Parathyroid adenoma (tissue), 2 donors: Measurements from ENCODE around the gene NHSL1.

Source experiments
- H2AFZ ChIP-seq: fragments of 300-600 bp; sonication (generic); one replicate; pipeline ENCODE4 v1.7.0; 2017; ENCODE audit warnings: antibody characterized with exemption, mild to moderate bottlenecking
- H3K27ac ChIP-seq: fragments of 300-600 bp; sonication (generic); one replicate; pipeline ENCODE4 v1.7.0; 2017
- H3K27me3 ChIP-seq: fragments of 300-600 bp; sonication (generic); one replicate; pipeline ENCODE4 v1.7.0; 2017; ENCODE audit warnings: low read length; ENCODE audit not compliant: control insufficient read depth, insufficient read depth
- H3K36me3 ChIP-seq: fragments of 300-600 bp; sonication (generic); one replicate; pipeline ENCODE4 v1.7.0; 2017; ENCODE audit warnings: low read length; ENCODE audit not compliant: control insufficient read depth, insufficient read depth
- H3K4me1 ChIP-seq: fragments of 300-600 bp; sonication (generic); one replicate; pipeline ENCODE4 v1.7.0; 2017; ENCODE audit warnings: control low read depth
- H3K4me2 ChIP-seq: fragments of 300-600 bp; sonication (generic); one replicate; pipeline ENCODE4 v1.7.0; 2017; ENCODE audit warnings: low read length
- H3K4me3 ChIP-seq: fragments of 300-600 bp; sonication (generic); one replicate; pipeline ENCODE4 v1.7.0; 2017; ENCODE audit warnings: low read depth, low read length
- H3K79me2 ChIP-seq: fragments of 300-600 bp; sonication (generic); one replicate; pipeline ENCODE4 v1.7.0; 2017; ENCODE audit warnings: control low read depth
- H3K9ac ChIP-seq: fragments of 300-600 bp; sonication (generic); one replicate; pipeline ENCODE4 v1.7.0; 2017; ENCODE audit warnings: mild to moderate bottlenecking
- H3K9me3 ChIP-seq: fragments of 300-600 bp; sonication (generic); one replicate; pipeline ENCODE4 v1.7.0; 2017; ENCODE audit warnings: low read length; ENCODE audit not compliant: control insufficient read depth
- TF ChIP-seq, protein P1 (sequence below): fragments of 300-600 bp; sonication (generic); IDR thresholded peaks from one replicate; pipeline ENCODE4 v1.7.0; 2017; ENCODE audit warnings: antibody characterized with exemption, mild to moderate bottlenecking
- donor health status: primary hyperparathyroidism.

Gene NHSL1

DNA sequence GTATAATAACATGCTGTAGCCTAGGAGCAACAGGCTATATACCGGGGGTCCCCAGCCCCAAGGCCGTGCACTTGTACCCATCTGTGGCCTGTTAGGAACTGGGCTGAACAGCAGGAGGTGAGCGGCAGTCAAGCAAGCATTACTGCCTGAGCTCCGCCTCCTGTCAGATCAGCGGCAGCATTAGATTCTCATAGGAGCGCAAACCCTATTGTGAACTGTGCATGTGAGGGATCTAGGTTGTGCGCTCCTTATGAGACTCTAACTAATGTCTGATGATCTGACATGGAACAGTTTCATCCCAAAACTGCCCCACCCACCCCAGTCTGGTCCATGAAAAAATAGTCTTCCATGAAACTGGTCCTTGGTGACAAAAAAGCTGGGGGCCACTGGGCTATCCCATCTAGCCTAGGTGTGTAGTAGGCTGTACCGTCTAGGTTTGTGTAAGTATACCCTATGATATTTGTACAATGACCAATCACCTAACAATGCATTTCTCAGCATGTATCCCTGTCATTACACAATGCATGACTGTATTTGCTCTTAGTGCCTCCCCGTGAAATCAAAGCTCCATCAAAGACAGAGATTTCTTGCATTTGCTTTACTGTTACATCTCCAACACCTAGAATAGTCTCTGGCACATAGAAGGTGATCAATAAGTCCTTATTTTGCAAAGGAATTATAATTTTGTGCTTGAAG is 30.8 kb downstream of the NHSL1 start:
- Histone ChIP-seq H3K9ac (no peak overlapping the region), H3K9me3 (no peaks in the 10 kb centered on the region), H3K4me2 (no peak overlapping the region), H3K4me3 (no peak overlapping the region), H2AFZ (no peak overlapping the region), H3K36me3 (no peaks in the 10 kb centered on the region), H3K27me3 (no peaks in the 10 kb centered on the region), H3K4me1 (no peaks in the 10 kb centered on the region), H3K27ac (no peak overlapping the region), H3K79me2 (no peaks in the 10 kb centered on the region)
- TF ChIP-seq, protein P1, sequence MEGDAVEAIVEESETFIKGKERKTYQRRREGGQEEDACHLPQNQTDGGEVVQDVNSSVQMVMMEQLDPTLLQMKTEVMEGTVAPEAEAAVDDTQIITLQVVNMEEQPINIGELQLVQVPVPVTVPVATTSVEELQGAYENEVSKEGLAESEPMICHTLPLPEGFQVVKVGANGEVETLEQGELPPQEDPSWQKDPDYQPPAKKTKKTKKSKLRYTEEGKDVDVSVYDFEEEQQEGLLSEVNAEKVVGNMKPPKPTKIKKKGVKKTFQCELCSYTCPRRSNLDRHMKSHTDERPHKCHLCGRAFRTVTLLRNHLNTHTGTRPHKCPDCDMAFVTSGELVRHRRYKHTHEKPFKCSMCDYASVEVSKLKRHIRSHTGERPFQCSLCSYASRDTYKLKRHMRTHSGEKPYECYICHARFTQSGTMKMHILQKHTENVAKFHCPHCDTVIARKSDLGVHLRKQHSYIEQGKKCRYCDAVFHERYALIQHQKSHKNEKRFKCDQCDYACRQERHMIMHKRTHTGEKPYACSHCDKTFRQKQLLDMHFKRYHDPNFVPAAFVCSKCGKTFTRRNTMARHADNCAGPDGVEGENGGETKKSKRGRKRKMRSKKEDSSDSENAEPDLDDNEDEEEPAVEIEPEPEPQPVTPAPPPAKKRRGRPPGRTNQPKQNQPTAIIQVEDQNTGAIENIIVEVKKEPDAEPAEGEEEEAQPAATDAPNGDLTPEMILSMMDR: no peak

DNA sequence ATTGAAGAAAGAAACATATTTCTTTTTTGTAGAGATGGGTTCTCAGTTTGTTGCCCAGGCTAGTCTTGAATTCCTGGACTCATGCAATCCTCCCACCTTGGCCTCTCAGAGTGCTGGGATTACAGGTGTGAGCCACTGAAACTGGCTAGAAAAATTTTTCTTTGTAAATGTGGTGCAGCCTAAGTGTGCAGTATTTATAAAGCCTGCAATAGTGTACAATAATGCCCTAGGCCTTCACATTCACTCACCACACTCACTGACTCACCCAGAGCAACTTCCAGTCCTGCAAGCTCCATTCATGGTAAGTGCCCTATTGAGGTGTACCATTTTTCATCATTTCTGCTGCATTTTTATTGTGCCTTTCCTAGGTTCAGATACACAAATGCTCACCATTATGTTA is 31.4 kb downstream of the NHSL1 start:
- H3K9ac ChIP-seq: no peak overlapping the region
- no peak overlapping the region for H3K4me3 ChIP-seq
- no peaks in the 10 kb centered on the region for H3K79me2 ChIP-seq
- H3K36me3 ChIP-seq: no peaks in the 10 kb centered on the region
- no peak overlapping the region for H3K4me2 ChIP-seq
- H3K27ac ChIP-seq: no peak overlapping the region
- no peaks in the 10 kb centered on the region for H3K4me1 ChIP-seq
- no peak overlapping the region for H2AFZ ChIP-seq
- H3K9me3 ChIP-seq: no peaks in the 10 kb centered on the region
- TF ChIP-seq, protein P1: no peak
- no peaks in the 10 kb centered on the region for H3K27me3 ChIP-seq

DNA sequence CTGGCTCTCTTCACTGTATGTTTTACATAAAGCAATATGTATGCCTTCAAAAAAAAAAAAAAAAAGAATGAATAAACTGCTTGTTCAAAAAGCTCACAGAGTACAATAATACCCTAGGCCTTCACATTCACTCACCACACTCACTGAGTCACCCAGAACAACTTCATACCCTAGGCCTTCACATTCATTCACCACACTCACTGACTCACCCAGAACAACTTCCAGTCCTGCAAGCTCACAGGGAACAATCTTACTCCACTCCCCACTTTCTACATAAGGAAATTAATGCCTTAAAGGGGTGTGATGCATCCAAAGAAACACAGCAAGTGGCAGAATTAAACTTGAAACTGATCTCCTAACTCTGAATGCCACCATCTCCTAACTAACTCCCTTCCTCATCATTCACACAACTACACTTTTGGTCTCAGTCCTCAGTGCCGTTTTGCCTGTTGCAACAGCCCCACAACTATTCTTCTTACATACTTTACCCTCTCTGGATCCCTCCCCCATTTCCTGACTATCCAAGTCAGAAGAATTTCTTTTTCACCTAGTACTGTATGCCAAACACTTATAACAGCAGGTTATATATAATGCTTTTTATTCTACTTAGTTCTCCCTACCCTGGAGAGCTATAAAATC is 34.2 kb downstream of the NHSL1 start:
- H2AFZ ChIP-seq: no peak overlapping the region
- no peak overlapping the region for H3K27ac ChIP-seq
- H3K36me3 ChIP-seq: no peaks in the 10 kb centered on the region
- no peak overlapping the region for H3K4me2 ChIP-seq
- H3K79me2 ChIP-seq: no peaks in the 10 kb centered on the region
- no peak overlapping the region for H3K4me3 ChIP-seq
- H3K9me3 ChIP-seq: no peaks in the 10 kb centered on the region
- H3K9ac ChIP-seq: no peak overlapping the region
- H3K4me1 ChIP-seq: no peaks in the 10 kb centered on the region
- TF ChIP-seq, protein P1: no peak
- no peaks in the 10 kb centered on the region for H3K27me3 ChIP-seq

DNA sequence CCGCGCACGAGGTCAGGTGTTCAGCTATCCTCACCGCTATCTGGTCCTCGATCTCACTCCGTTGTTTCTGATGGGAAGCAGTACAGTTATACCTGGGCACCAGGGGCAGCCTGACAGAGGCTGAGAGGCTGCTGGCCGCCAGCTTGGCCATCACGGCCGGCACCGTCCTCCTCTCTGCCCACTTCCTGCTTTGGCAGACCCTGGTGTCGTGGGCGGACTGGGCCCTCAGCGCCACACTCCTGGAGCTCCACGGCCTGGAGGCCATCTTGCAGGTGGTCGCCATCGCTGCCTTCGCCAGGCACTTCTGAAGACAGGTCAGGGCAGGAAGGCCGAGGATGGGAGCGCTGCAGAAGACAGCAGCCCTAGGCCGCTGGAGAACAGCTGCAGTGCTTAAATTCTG is 35.2 kb downstream of the NHSL1 start:
- H3K9ac ChIP-seq: no peak overlapping the region
- no peaks in the 10 kb centered on the region for H3K36me3 ChIP-seq
- H3K4me2 ChIP-seq: no peak overlapping the region
- no peak overlapping the region for H2AFZ ChIP-seq
- TF ChIP-seq, protein P1: no peak
- H3K27ac ChIP-seq: no peak overlapping the region
- no peaks in the 10 kb centered on the region for H3K9me3 ChIP-seq
- no peaks in the 10 kb centered on the region for H3K4me1 ChIP-seq
- H3K27me3 ChIP-seq: no peaks in the 10 kb centered on the region
- no peak overlapping the region for H3K4me3 ChIP-seq
- no peaks in the 10 kb centered on the region for H3K79me2 ChIP-seq

DNA sequence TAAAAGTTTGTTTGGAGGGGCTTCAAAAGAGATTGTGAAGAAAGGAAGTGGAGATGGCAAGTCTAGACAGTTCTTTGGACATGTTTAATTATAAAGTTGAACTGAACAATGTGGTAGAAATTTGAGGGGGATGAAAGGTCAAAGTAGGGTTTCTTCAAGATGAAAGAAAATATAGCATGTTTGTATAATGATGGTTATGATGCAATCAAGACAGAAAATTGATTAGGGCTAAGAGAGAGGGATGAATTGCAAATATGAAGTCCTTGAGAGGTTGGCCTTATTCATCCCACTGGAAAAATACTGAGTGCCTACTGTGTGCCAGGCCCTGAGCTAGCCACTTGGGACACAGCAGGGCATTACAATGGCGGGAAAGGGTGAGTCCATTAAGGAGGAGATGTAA is 37.6 kb downstream of the NHSL1 start:
- Histone ChIP-seq H3K4me2 (no peak overlapping the region), H3K79me2 (no peaks in the 10 kb centered on the region), H3K27ac (no peak overlapping the region), H3K9ac (no peak overlapping the region), H3K36me3 (no peaks in the 10 kb centered on the region), H3K27me3 (no peaks in the 10 kb centered on the region), H3K9me3 (no peaks in the 10 kb centered on the region), H2AFZ (no peak overlapping the region), H3K4me1 (no peaks in the 10 kb centered on the region), H3K4me3 (no peak overlapping the region)
- TF ChIP-seq, protein P1: no peak
